ENCODE measurements around the gene NNT.
"Not testable (repeated sequence)": the region's sequence is repeated elsewhere in the genome, so short reads cannot be mapped to it uniquely, and the experiment has no call there.

NNT gene

DNA sequence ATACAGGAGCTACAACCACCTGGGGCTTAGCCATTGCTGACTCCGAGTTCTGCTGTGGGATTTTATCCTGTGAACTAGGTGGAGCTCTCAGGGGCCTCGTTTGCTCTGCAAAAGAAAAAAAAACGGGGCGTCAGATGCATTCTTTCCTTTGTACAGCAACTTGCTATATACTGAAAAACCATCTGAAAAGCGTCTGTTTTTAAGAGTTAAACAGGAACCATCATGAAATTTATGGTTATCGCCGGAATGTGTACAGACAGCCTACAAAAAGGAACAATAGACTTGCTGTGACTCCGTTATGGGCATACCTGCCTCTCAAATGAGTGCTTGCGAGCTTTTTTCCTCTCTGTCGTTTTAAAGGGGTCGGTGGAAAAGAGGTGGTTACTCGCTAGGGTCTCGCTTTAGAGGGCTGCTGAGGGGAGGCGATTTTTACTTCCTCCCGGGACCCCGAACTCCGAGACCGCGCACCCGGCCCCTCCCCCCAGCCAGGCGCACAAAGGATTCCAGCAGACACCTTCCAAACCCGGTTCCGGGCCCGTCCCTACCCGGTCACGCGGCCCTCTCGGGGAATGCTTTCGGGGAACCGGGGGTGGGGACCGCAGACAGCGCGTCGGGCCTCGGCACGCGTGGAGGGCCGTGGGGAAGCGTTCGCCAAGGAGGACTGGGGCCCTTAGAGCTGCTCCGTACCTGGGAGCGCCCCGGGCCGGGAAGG, 46.9 kb upstream of the NNT start:
- peaks cover 34% of the 10 kb centered on the region for H4K20me1 ChIP-seq (ENCODE audit: insufficient read depth, low read length)
- peak; percentile 50 for ATAC-seq (ENCODE audit: insufficient read depth, low read depth)
- peak overlapping the region; percentile 90 for H3K27ac ChIP-seq (ENCODE audit: low read length)
- peak overlapping the region; percentile 85 for H2AFZ ChIP-seq (ENCODE audit: low read depth, low read length)
- peak overlapping the region; percentile 94 for H3K9ac ChIP-seq (ENCODE audit: low read depth, low read length)
- peak; percentile 72 for DNase-seq
- no peaks in the 10 kb centered on the region for H3K27me3 ChIP-seq (ENCODE audit: insufficient read depth, low read length, poor library complexity)
- H3K9me3 ChIP-seq (ENCODE audit: insufficient read depth, low read length, severe bottlenecking) = no peaks in the 10 kb centered on the region
- peaks cover 44% of the 10 kb centered on the region for H3K36me3 ChIP-seq (ENCODE audit: insufficient read depth, low read length)
- H3K79me2 ChIP-seq (ENCODE audit: insufficient read depth, low read length) = peaks cover 66% of the 10 kb centered on the region
- peaks cover 55% of the 10 kb centered on the region for H3K4me1 ChIP-seq (ENCODE audit: insufficient read depth, low read length)
- H3K4me2 ChIP-seq (ENCODE audit: insufficient read depth, low read length) = peak overlapping the region; percentile 78
- TF ChIP-seq EZH2 (IDR thresholded peaks at IDR 0.05; ENCODE audit: borderline replicate concordance, low read depth, low read length, severe bottlenecking) = no peak
- TF ChIP-seq, protein P1, sequence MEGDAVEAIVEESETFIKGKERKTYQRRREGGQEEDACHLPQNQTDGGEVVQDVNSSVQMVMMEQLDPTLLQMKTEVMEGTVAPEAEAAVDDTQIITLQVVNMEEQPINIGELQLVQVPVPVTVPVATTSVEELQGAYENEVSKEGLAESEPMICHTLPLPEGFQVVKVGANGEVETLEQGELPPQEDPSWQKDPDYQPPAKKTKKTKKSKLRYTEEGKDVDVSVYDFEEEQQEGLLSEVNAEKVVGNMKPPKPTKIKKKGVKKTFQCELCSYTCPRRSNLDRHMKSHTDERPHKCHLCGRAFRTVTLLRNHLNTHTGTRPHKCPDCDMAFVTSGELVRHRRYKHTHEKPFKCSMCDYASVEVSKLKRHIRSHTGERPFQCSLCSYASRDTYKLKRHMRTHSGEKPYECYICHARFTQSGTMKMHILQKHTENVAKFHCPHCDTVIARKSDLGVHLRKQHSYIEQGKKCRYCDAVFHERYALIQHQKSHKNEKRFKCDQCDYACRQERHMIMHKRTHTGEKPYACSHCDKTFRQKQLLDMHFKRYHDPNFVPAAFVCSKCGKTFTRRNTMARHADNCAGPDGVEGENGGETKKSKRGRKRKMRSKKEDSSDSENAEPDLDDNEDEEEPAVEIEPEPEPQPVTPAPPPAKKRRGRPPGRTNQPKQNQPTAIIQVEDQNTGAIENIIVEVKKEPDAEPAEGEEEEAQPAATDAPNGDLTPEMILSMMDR (IDR thresholded peaks at IDR 0.05; ENCODE audit: borderline replicate concordance, extremely low read depth, low read length, poor library complexity, severe bottlenecking) = no peak
- H3K4me3 ChIP-seq (ENCODE audit: low read depth in 1 of 2, low read length in 2 of 2) = peak overlapping the region; percentile 52 to 72; a peak in 3 of 4 replicates

DNA sequence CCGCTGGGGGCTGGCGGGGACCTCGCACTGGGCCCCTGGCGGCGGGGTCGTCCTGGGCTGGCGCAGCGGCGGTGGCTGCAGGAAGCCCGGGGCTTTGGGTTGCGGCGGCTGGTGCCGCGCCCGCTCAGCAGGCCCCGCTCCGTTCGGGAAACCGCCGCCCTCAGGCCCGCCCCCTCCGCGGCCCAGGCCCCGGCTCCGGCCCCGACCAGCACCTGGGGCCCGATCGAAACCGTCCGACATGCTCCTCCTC, 46.4 kb upstream of the NNT start:
- Histone ChIP-seq H3K4me1 (ENCODE audit: insufficient read depth, low read length) (peaks cover 51% of the 10 kb centered on the region), H3K79me2 (ENCODE audit: insufficient read depth, low read length) (peaks cover 61% of the 10 kb centered on the region), H2AFZ (ENCODE audit: low read depth, low read length) (peak overlapping the region; percentile 85), H3K4me2 (ENCODE audit: insufficient read depth, low read length) (peak overlapping the region; percentile 78), H3K9ac (ENCODE audit: low read depth, low read length) (peak overlapping the region; percentile 94), H4K20me1 (ENCODE audit: insufficient read depth, low read length) (peaks cover 30% of the 10 kb centered on the region), H3K27ac (ENCODE audit: low read length) (peak overlapping the region; percentile 90), H3K36me3 (ENCODE audit: insufficient read depth, low read length) (peaks cover 39% of the 10 kb centered on the region), H3K4me3 (ENCODE audit: low read depth in 1 of 2, low read length in 2 of 2) (peak overlapping the region; percentile 52 to 72; a peak in 3 of 4 replicates)
- not testable (repeated sequence) for ATAC-seq (ENCODE audit: insufficient read depth, low read depth); H3K9me3 ChIP-seq (ENCODE audit: insufficient read depth, low read length, severe bottlenecking); H3K27me3 ChIP-seq (ENCODE audit: insufficient read depth, low read length, poor library complexity); DNase-seq

- Histone ChIP-seq H3K27ac (ENCODE audit: low read length) (peak within 1 kb of the TSS; percentile 90), H3K9ac (ENCODE audit: low read depth, low read length) (peak within 1 kb of the TSS; percentile 94), H3K4me2 (ENCODE audit: insufficient read depth, low read length) (peak within 1 kb of the TSS; percentile 78), H3K4me1 (ENCODE audit: insufficient read depth, low read length) (peaks cover 46% of the 10 kb centered on the region), H3K36me3 (ENCODE audit: insufficient read depth, low read length) (peaks cover 34% of the 10 kb centered on the region), H3K79me2 (ENCODE audit: insufficient read depth, low read length) (peaks cover 56% of the 10 kb centered on the region), H3K4me3 (ENCODE audit: low read depth in 1 of 2, low read length in 2 of 2) (peak within 1 kb of the TSS; percentile 52 to 72; a peak in 3 of 4 replicates), H4K20me1 (ENCODE audit: insufficient read depth, low read length) (peaks cover 28% of the 10 kb centered on the region), H2AFZ (ENCODE audit: low read depth, low read length) (peak within 1 kb of the TSS; percentile 85), H3K27me3 (ENCODE audit: insufficient read depth, low read length, poor library complexity) (no peaks in the 10 kb centered on the region), H3K9me3 (ENCODE audit: insufficient read depth, low read length, severe bottlenecking) (no peaks in the 10 kb centered on the region)
- DNase-seq = peak; percentile 84
- peak; percentile 84 for ATAC-seq (ENCODE audit: insufficient read depth, low read depth)
- TF ChIP-seq EZH2 (IDR thresholded peaks at IDR 0.05; ENCODE audit: borderline replicate concordance, low read depth, low read length, severe bottlenecking) = no peak
- TF ChIP-seq, protein P1 (IDR thresholded peaks at IDR 0.05; ENCODE audit: borderline replicate concordance, extremely low read depth, low read length, poor library complexity, severe bottlenecking) = peak; percentile 66
These were observed 46.0 kb upstream of the NNT start, which contains the start of gene PAIP1 for GRCh38 chr5:43556857-43557542. PAIP1 (minus strand) TSS chr5:43557077; CDS start chr5:43556846, 231 bp downstream.

DNA sequence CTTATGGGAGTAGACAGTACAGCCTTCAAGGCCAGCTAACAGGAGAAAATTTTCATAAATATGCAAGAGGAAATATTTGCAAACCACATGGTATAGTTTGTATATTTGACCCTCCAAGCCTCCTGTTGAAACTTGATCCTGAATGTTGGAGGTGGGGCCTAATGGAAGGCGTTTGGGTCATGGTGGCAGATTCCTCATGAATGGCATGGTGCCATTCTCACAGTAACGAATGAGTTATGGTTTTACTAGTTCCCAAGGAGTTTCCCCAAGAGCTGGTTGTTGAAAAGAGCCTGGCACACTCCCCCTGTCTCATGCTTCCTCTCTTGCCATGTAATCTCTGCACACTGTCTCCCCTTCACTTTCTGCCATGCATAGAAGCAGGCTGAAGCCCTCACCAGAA, 42.9 kb upstream of the NNT start:
- no peak overlapping the region for H3K9ac ChIP-seq (ENCODE audit: low read depth, low read length)
- no peaks in the 10 kb centered on the region for H3K27me3 ChIP-seq (ENCODE audit: insufficient read depth, low read length, poor library complexity)
- no peak overlapping the region for H2AFZ ChIP-seq (ENCODE audit: low read depth, low read length)
- ATAC-seq (ENCODE audit: insufficient read depth, low read depth) = no peak
- H4K20me1 ChIP-seq (ENCODE audit: insufficient read depth, low read length) = 0 out of 2 replicates have a peak, but pooled peaks cover 1% of the 10 kb centered on the region
- no peak overlapping the region for H3K4me3 ChIP-seq (ENCODE audit: low read depth in 1 of 2, low read length in 2 of 2)
- no peak overlapping the region for H3K4me2 ChIP-seq (ENCODE audit: insufficient read depth, low read length)
- peaks cover 3% of the 10 kb centered on the region; the same call in 1 of the 2 replicates for H3K36me3 ChIP-seq (ENCODE audit: insufficient read depth, low read length)
- DNase-seq = no peak
- H3K27ac ChIP-seq (ENCODE audit: low read length) = no peak overlapping the region
- H3K9me3 ChIP-seq (ENCODE audit: insufficient read depth, low read length, severe bottlenecking) = no peaks in the 10 kb centered on the region
- peaks cover 15% of the 10 kb centered on the region for H3K4me1 ChIP-seq (ENCODE audit: insufficient read depth, low read length)
- no peak for TF ChIP-seq EZH2 (IDR thresholded peaks at IDR 0.05; ENCODE audit: borderline replicate concordance, low read depth, low read length, severe bottlenecking)
- TF ChIP-seq, protein P1 (IDR thresholded peaks at IDR 0.05; ENCODE audit: borderline replicate concordance, extremely low read depth, low read length, poor library complexity, severe bottlenecking) = no peak
- peaks cover 25% of the 10 kb centered on the region for H3K79me2 ChIP-seq (ENCODE audit: insufficient read depth, low read length)

Data from DND-41 (cell line).